GM12892 (cell line): ENCODE measurements around the gene PLVAP.

Source experiments
- POLR2A ChIP-seq: IDR thresholded peaks from 2 replicates; pipeline ENCODE4 v1.6.1; 2011; ENCODE audit warnings: low read depth, low read length, control low read depth
- POLR2AphosphoS5 ChIP-seq: IDR thresholded peaks from 2 replicates; pipeline ENCODE4 v1.6.1; 2011; ENCODE audit warnings: low read depth, low read length, control low read depth
- TAF1 ChIP-seq: IDR thresholded peaks from 2 replicates; pipeline ENCODE4 v1.6.1; 2011; ENCODE audit warnings: low read depth, mild to moderate bottlenecking, control low read depth, low read length, borderline replicate concordance

GRCh38 chr19:17411801-17412200 is 34.7 kb upstream of the PLVAP start:
- TF ChIP-seq POLR2AphosphoS5 (no peak), POLR2A (no peak), TAF1 (no peak)
